Loucy (cell line): ENCODE data around the gene CROCC2.

Source experiments
- H2AFZ ChIP-seq: fragments of 200-600 bp; sonication (generic); 2 replicates; pipeline ENCODE4 v1.6.0; 2016; ENCODE audit warnings: antibody characterized with exemption, mild to moderate bottlenecking, low read length, moderate library complexity
- H3F3A ChIP-seq: fragments of 200-600 bp; 2 replicates; pipeline ENCODE4 v1.6.0; 2016; ENCODE audit warnings: antibody characterized with exemption, low read depth, mild to moderate bottlenecking
- H3K27me3 ChIP-seq: fragments of 200-600 bp; sonication (generic); 2 replicates; pipeline ENCODE4 v1.6.1; 2014; ENCODE audit warnings: low read length, mild to moderate bottlenecking; ENCODE audit not compliant: insufficient read depth, poor library complexity, severe bottlenecking
- H3K36me3 ChIP-seq: fragments of 200-600 bp; sonication (generic); 2 replicates; pipeline ENCODE4 v1.6.1; 2016; ENCODE audit warnings: low read length; ENCODE audit not compliant: insufficient read depth
- H3K4me1 ChIP-seq: fragments of 200-600 bp; sonication (generic); 2 replicates; pipeline ENCODE4 v1.5.1; 2014; ENCODE audit warnings: low read length, mild to moderate bottlenecking; ENCODE audit not compliant: insufficient read depth, poor library complexity, severe bottlenecking
- H3K4me2 ChIP-seq: fragments of 200-600 bp; sonication (generic); 2 replicates; pipeline ENCODE4 v1.6.0; 2014; ENCODE audit warnings: antibody characterized with exemption, low read length, low read depth, mild to moderate bottlenecking; ENCODE audit not compliant: poor library complexity, severe bottlenecking
- H3K4me3 ChIP-seq: fragments of 200-600 bp; sonication (generic); 2 replicates; pipeline ENCODE4 v1.5.1; 2014; ENCODE audit warnings: low read length, mild to moderate bottlenecking, mixed read lengths; ENCODE audit not compliant: poor library complexity, severe bottlenecking
- H3K79me2 ChIP-seq: fragments of 200-600 bp; sonication (generic); 2 replicates; pipeline ENCODE4 v1.6.1; 2014; ENCODE audit warnings: low read length; ENCODE audit not compliant: insufficient read depth
- H3K9ac ChIP-seq: fragments of 200-600 bp; sonication (generic); 2 replicates; pipeline ENCODE4 v1.6.0; 2014; ENCODE audit warnings: mild to moderate bottlenecking, low read depth, low read length, moderate library complexity; ENCODE audit not compliant: poor library complexity, severe bottlenecking
- H3K9me2 ChIP-seq: fragments of 200-600 bp; sonication (generic); replicated peaks from 2 replicates; pipeline ENCODE4 v1.6.1; 2016; ENCODE audit warnings: low read depth, low read length, mixed read lengths
- H3K9me3 ChIP-seq: fragments of 200-600 bp; sonication (generic); 2 replicates; pipeline ENCODE4 v1.6.1; 2014; ENCODE audit warnings: mild to moderate bottlenecking, antibody characterized with exemption, low read length, low read depth; ENCODE audit not compliant: insufficient read depth
- H4K20me1 ChIP-seq: fragments of 200-600 bp; sonication (generic); 2 replicates; pipeline ENCODE4 v1.6.0; 2014; ENCODE audit warnings: antibody characterized with exemption, low read length, mild to moderate bottlenecking; ENCODE audit not compliant: insufficient read depth, poor library complexity, severe bottlenecking
- CTCF ChIP-seq: fragments of 200-600 bp; sonication (generic); conservative IDR thresholded peaks from 2 replicates; pipeline ENCODE4 v1.5.1; 2014; ENCODE audit warnings: mild to moderate bottlenecking, antibody characterized with exemption, low read length
- EZH2phosphoT487 ChIP-seq: fragments of 200-600 bp; IDR thresholded peaks from 2 replicates; pipeline ENCODE4 v1.6.1; 2018; ENCODE audit warnings: antibody characterized with exemption, mild to moderate bottlenecking, moderate library complexity, borderline replicate concordance

The CROCC2 gene

DNA sequence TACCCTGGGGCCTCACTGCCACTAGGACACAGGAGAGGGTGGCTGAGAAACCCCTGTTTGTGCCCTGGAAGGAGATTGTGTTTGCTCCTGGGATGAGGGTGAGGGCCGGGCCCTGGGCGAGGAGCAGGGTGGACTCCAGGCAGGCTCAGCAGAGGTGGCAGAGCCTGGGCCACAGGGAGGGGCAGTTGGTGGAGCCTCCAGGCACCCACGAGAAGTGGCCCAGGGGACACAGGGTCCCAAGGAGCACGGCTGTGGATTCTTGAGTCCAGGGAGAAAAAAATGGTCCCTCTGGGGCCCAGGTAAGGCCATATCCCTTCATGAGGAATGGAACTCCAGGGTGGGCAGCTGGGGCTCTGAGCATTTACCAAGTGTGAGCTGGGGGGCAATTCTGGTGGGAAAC lies 18.5 kb upstream of the CROCC2 start:
- Histone ChIP-seq H3K9ac (no peak overlapping the region), H3K27me3 (no peaks in the 10 kb centered on the region)

GRCh38 chr2:240888130-240888889 lies 17.8 kb upstream of the CROCC2 start:
- H3F3A ChIP-seq, result no peaks in the 10 kb centered on the region
- no peaks in the 10 kb centered on the region for H3K9me2 ChIP-seq
- no peak overlapping the region for H3K4me3 ChIP-seq
- no peak overlapping the region for H2AFZ ChIP-seq
- no peaks in the 10 kb centered on the region for H3K27me3 ChIP-seq
- H3K4me2 ChIP-seq, result no peak overlapping the region
- H4K20me1 ChIP-seq, result no peaks in the 10 kb centered on the region
- no peak overlapping the region for H3K9ac ChIP-seq
- no peak for TF ChIP-seq EZH2phosphoT487
- no peak for TF ChIP-seq CTCF
- peaks cover 9% of the 10 kb centered on the region; the same call in 1 of the 2 replicates for H3K9me3 ChIP-seq
- H3K36me3 ChIP-seq, result no peaks in the 10 kb centered on the region
- no peaks in the 10 kb centered on the region for H3K4me1 ChIP-seq
- no peaks in the 10 kb centered on the region for H3K79me2 ChIP-seq

More for the DNA sequence above, 18.5 kb upstream of the CROCC2 start:
- no peaks in the 10 kb centered on the region for H3F3A ChIP-seq
- no peaks in the 10 kb centered on the region for H4K20me1 ChIP-seq
- H3K36me3 ChIP-seq, result no peaks in the 10 kb centered on the region
- H3K4me3 ChIP-seq, result no peak overlapping the region
- no peak overlapping the region for H3K4me2 ChIP-seq
- peaks cover 9% of the 10 kb centered on the region; the same call in 1 of the 2 replicates for H3K9me3 ChIP-seq
- H3K9me2 ChIP-seq, result no peaks in the 10 kb centered on the region
- TF ChIP-seq CTCF, result no peak
- no peaks in the 10 kb centered on the region for H3K79me2 ChIP-seq
- H3K4me1 ChIP-seq, result no peaks in the 10 kb centered on the region
- no peak overlapping the region for H2AFZ ChIP-seq

DNA sequence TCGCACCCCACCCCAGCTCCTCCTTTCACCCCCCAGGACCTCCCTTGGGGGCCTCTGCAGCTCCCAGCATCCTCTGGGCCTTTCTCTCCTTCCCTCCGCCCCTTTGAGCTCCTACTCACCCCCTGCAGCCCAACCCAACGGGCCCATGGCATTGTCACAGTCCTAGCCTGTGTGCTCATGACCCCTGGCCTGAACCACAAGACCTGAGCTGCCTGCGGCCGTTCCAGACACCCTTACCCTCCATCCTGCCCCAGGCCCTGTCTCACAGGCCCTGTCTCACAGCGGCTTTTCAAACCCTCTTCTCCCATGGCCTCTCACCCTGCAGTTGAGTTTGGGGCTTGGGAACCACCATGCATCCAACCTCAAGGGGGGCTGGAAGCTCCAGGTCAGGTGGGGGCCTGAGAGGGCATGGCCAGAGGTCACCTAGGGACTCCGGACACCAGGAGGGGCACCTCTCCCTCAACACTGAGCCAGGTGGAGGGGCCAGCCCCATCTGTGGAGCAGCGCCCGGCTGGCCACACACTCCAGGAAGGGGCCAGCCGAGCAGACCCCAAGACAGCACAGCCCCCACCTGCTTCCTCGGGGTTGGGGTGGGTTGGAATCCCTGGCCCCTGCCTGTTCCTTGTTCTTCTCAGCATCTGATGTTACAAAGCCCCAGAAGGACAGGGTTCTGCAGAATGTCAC lies 17.1 kb upstream of the CROCC2 start:
- no peaks in the 10 kb centered on the region for H4K20me1 ChIP-seq
- H3K4me2 ChIP-seq, result no peak overlapping the region
- H3K36me3 ChIP-seq, result no peaks in the 10 kb centered on the region
- no peaks in the 10 kb centered on the region for H3K9me2 ChIP-seq
- no peaks in the 10 kb centered on the region for H3K27me3 ChIP-seq
- no peaks in the 10 kb centered on the region for H3F3A ChIP-seq
- TF ChIP-seq CTCF, result no peak
- TF ChIP-seq EZH2phosphoT487, result no peak
- peaks cover 9% of the 10 kb centered on the region; the same call in 1 of the 2 replicates for H3K9me3 ChIP-seq
- H2AFZ ChIP-seq, result no peak overlapping the region
- H3K4me1 ChIP-seq, result no peaks in the 10 kb centered on the region
- no peaks in the 10 kb centered on the region for H3K79me2 ChIP-seq
- no peak overlapping the region for H3K9ac ChIP-seq
- no peak overlapping the region for H3K4me3 ChIP-seq
